Esophagus squamous epithelium (tissue), 5 donors: ENCODE data around the gene TOGARAM2. TPM values are rescaled to one million over a fixed set of nuclear protein-coding genes. Genes with fewer than 3 reads are reported as not detected.
"Not testable (repeated sequence)": the region's sequence is repeated elsewhere in the genome, so short reads cannot be mapped to it uniquely, and the experiment has no call there.

ENCODE experiments used
- DNase-seq: peaks from one replicate; lab custom pipeline; 2025; lab: John Stamatoyannopoulos, UW
- H3K27ac ChIP-seq, 4 donors: fragments of 200-600 bp; sonication (generic); one replicate each; pipeline ENCODE4 v1.5.1; 2016 to 2019; ENCODE audit warnings: mild to moderate bottlenecking in 1 of 4
- H3K27me3 ChIP-seq, 4 donors: fragments of 200-600 bp; sonication (generic); 1 replicate in 3 of 4; 2 replicates in 1 of 4; pipeline versions ENCODE4 v1.5.1 to v1.6.0; 2017 to 2021; ENCODE audit warnings: antibody characterized with exemption in 1 of 4
- H3K36me3 ChIP-seq, 3 donors: fragments of 200-600 bp; sonication (generic); one replicate each; pipeline ENCODE4 v1.5.1; 2016 to 2019
- H3K4me1 ChIP-seq, 3 donors: fragments of 200-600 bp; sonication (generic); one replicate each; pipeline ENCODE4 v1.5.1; 2017 to 2019
- H3K4me3 ChIP-seq, 4 donors: fragments of 200-600 bp; sonication (generic); 1 replicate in 3 of 4; 2 replicates in 1 of 4; pipeline ENCODE4 v1.5.1; 2016 to 2019; ENCODE audit warnings: mild to moderate bottlenecking in 2 of 4, moderate library complexity in 1 of 4
- H3K9me3 ChIP-seq, 3 donors: fragments of 200-600 bp; sonication (generic); one replicate each; pipeline ENCODE4 v1.5.1; 2016 to 2019
- CTCF ChIP-seq, 6 experiments: fragments of 450-650 bp in 4 of 6; fragments of 200-600 bp in 2 of 6; sonication (generic) in 2 of 6; IDR thresholded peaks; one replicate each; pipeline ENCODE4 v1.5.1; 2016 to 2019; ENCODE audit warnings: antibody characterized with exemption in 6 of 6, mild to moderate bottlenecking in 4 of 6, moderate library complexity in 4 of 6
- POLR2A ChIP-seq, 4 donors: fragments of 450-650 bp; IDR thresholded peaks; one replicate each; pipeline ENCODE4 v1.6.1; 2017; ENCODE audit warnings: antibody characterized with exemption in 4 of 4, mild to moderate bottlenecking in 4 of 4, moderate library complexity in 3 of 4
- WGBS, 2 donors: methylation state at CpG; one replicate each; pipeline ENCODE4 v1.1.5; 2018; 5-methylcytosine and 5-hydroxymethylcytosine counted together
- intact Hi-C: fragments of 100-400 bp; cut with DNase I; formaldehyde crosslinking; loops from one replicate; pipeline ENCODE4 v1.15.0; 2022
- total RNA-seq, 4 donors: library from RNA; depleted of rRNA; stranded (reverse); fragments of >200 nt; gene quantifications; one replicate each; pipeline ENCODE4 v1.1.0, GENCODE V29; 2016
- donor health status: DM: yes; HTN: yes; CAD: no.

TOGARAM2 gene
- total RNA-seq, 4 donors from 2014 or later = 0.03 to 0.76 (median 0.48) TPM; not detected in 1

GRCh38 chr2:28975671-28976070 lies 5.4 kb upstream of the TOGARAM2 start:
- no peak overlapping the region for H3K27ac ChIP-seq
- H3K27me3 ChIP-seq = peaks cover 0 to 6% (median 0%) of the 10 kb centered on the region in 4 donors
- DNase-seq = no peak
- peaks cover 0 to 10% (median 4%) of the 10 kb centered on the region in 3 donors for H3K4me1 ChIP-seq
- no peaks in the 10 kb centered on the region for H3K36me3 ChIP-seq
- H3K4me3 ChIP-seq = no peak overlapping the region
- H3K9me3 ChIP-seq = no peaks in the 10 kb centered on the region
- 75 to 88% methylated on average over 1 of the region's 1 CpG for WGBS, 2 donors
- TF ChIP-seq CTCF (IDR thresholded peaks at IDR 0.05) (no peak), POLR2A (IDR thresholded peaks at IDR 0.05) (no peak)
- intact Hi-C loops = no loop called here

DNA sequence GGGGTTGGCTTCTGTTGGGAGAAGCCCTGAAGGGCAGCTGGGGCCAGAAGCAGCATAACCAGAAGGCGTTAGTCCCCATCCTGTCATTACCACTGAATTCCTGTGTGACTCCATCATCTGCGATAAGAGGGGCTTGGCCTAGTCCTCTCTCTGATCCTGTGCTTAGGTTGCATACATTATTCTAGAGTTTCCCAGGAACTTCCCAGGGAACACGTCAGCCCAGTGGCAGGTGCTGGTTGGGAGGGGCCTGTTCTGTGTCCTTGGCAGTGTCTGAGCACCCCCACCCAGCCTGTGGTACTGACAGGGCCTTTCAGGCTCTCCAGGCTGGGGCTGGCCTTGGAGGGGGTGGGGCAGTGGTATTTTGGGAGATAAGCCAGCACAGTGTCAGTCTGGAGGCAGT lies 4.5 kb upstream of the TOGARAM2 start:
- peaks cover 0 to 6% (median 0%) of the 10 kb centered on the region in 4 donors for H3K27me3 ChIP-seq
- H3K4me3 ChIP-seq = no peak overlapping the region
- H3K4me1 ChIP-seq = peaks cover 0 to 19% (median 12%) of the 10 kb centered on the region in 3 donors
- WGBS, 2 donors = 78% methylated on average over 3 of the region's 3 CpGs; no CpG with 5 or more reads in 1 of the 2 donors
- intact Hi-C loops = no loop called here
- DNase-seq = no peak
- no peak overlapping the region for H3K27ac ChIP-seq
- TF ChIP-seq CTCF (IDR thresholded peaks at IDR 0.05) (no peak), POLR2A (IDR thresholded peaks at IDR 0.05) (no peak)
- no peaks in the 10 kb centered on the region for H3K9me3 ChIP-seq
- H3K36me3 ChIP-seq = no peaks in the 10 kb centered on the region

- H3K36me3 ChIP-seq = no peaks in the 10 kb centered on the region
- DNase-seq = no peak
- intact Hi-C loops = no loop called here
- WGBS, 2 donors = 61 to 87% methylated on average over 2 to 6 of the region's 10 CpGs
- H3K9me3 ChIP-seq = no peaks in the 10 kb centered on the region
- H3K4me1 ChIP-seq = peaks cover 0 to 27% (median 18%) of the 10 kb centered on the region in 3 donors
- H3K27ac ChIP-seq = no peak overlapping the region
- TF ChIP-seq CTCF (IDR thresholded peaks at IDR 0.05) (no peak), POLR2A (IDR thresholded peaks at IDR 0.05) (no peak)
- no peak overlapping the region for H3K4me3 ChIP-seq
- H3K27me3 ChIP-seq = peaks cover 0 to 6% (median 0%) of the 10 kb centered on the region in 4 donors
These were observed 3.8 kb upstream of the TOGARAM2 start for GRCh38 chr2:28977176-28977875.

GRCh38 chr2:28978001-28978400 lies 3.1 kb upstream of the TOGARAM2 start:
- H3K9me3 ChIP-seq, H3K4me3 ChIP-seq, H3K27ac ChIP-seq, intact Hi-C loops, H3K27me3 ChIP-seq, H3K36me3 ChIP-seq, DNase-seq: not testable (repeated sequence)
- peaks cover 0 to 29% (median 19%) of the 10 kb centered on the region in 3 donors for H3K4me1 ChIP-seq
- 88 to 91% methylated on average over 4 of the region's 8 CpGs for WGBS, 2 donors

DNA sequence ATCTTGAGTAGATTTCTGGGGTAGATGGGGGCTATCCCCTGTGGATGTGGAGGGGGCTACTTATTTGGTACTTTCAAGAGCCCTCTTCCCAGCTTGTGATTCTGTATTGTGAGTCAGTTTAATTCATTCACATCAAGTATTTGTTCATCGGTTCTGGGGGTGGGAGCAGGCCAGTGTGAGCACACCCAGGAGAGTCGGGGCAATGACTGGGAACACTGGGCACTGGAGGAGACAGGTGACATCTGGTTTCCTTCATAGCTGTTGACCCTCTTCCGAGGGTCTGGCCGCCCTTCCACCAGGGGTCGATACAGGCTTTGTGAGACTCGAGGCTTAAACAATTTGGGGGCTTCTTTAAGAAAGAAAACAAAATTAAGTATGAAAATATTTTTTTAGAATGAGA lies 2.5 kb upstream of the TOGARAM2 start:
- no peaks in the 10 kb centered on the region for H3K9me3 ChIP-seq
- TF ChIP-seq CTCF (IDR thresholded peaks at IDR 0.05) (no peak), POLR2A (IDR thresholded peaks at IDR 0.05) (no peak)
- no peak for DNase-seq
- no peak overlapping the region for H3K4me3 ChIP-seq
- no peaks in the 10 kb centered on the region for H3K36me3 ChIP-seq
- intact Hi-C loops = no loop called here
- no peak overlapping the region for H3K27ac ChIP-seq
- no peaks in the 10 kb centered on the region for H3K27me3 ChIP-seq
- peaks cover 0 to 29% (median 19%) of the 10 kb centered on the region in 3 donors for H3K4me1 ChIP-seq
- WGBS, 2 donors = 70 to 86% methylated on average over 6 of the region's 6 CpGs
